OCI-LY1 (cell line): ENCODE data around the gene WDR13.

ENCODE experiments used
- EZH2 ChIP-seq: fragments of 200-600 bp; sonication (generic), shearing (Covaris generic); IDR thresholded peaks from 2 replicates; pipeline ENCODE4 v1.8.0; 2017; ENCODE audit warnings: borderline replicate concordance, mixed run types, mild to moderate bottlenecking, antibody characterized with exemption, low read length, moderate library complexity, mixed read lengths
- TF ChIP-seq, protein P1 (sequence below): fragments of 200-600 bp; sonication (generic), shearing (Covaris generic); IDR thresholded peaks from 2 replicates; pipeline ENCODE4 v1.5.1; 2017; ENCODE audit warnings: mild to moderate bottlenecking, antibody characterized with exemption, low read length, moderate library complexity, mixed read lengths

DNA sequence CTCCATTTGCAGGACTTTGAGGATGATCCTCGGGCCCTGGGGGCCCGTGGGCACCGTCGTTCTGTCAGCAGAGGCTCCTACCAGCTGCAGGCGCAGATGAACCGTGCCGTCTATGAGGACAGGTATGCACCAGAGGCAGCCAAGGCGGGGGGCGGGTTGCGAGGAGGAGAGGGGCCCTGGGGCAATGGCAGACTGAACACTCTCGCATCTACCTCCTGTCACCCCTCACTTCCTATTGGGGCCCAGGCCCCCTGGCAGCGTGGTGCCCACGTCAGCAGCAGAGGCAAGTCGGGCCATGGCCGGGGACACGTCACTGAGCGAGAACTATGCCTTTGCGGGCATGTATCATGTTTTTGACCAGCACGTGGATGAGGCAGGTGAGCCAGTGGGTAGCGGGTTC is 2.0 kb downstream of the WDR13 start:
- TF ChIP-seq, protein P1, sequence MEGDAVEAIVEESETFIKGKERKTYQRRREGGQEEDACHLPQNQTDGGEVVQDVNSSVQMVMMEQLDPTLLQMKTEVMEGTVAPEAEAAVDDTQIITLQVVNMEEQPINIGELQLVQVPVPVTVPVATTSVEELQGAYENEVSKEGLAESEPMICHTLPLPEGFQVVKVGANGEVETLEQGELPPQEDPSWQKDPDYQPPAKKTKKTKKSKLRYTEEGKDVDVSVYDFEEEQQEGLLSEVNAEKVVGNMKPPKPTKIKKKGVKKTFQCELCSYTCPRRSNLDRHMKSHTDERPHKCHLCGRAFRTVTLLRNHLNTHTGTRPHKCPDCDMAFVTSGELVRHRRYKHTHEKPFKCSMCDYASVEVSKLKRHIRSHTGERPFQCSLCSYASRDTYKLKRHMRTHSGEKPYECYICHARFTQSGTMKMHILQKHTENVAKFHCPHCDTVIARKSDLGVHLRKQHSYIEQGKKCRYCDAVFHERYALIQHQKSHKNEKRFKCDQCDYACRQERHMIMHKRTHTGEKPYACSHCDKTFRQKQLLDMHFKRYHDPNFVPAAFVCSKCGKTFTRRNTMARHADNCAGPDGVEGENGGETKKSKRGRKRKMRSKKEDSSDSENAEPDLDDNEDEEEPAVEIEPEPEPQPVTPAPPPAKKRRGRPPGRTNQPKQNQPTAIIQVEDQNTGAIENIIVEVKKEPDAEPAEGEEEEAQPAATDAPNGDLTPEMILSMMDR: no peak
- TF ChIP-seq EZH2: no peak
